SHP77 treated with DMSO at 0.1 percent for 48 hours (cell line): ENCODE measurements around the gene IGF1R.
"Not testable (repeated sequence)": the region's sequence is repeated elsewhere in the genome, so short reads cannot be mapped to it uniquely, and the experiment has no call there.

Experiments
- DNase-seq: peaks from one replicate; lab custom pipeline; 2025; lab: John Stamatoyannopoulos, UW

Gene IGF1R

GRCh38 chr15:98647774-98648653 lies at the start of gene IGF1R:
IGF1R (plus strand) TSS chr15:98648539; CDS start chr15:98649582, 1,043 bp downstream.
- DNase-seq = peak; percentile 22

- DNase-seq = no peak
These were observed 48.2 kb upstream of the IGF1R start for GRCh38 chr15:98599909-98600691.

- no peak for DNase-seq
These were observed 43.4 kb upstream of the IGF1R start for GRCh38 chr15:98604983-98605382.

DNA sequence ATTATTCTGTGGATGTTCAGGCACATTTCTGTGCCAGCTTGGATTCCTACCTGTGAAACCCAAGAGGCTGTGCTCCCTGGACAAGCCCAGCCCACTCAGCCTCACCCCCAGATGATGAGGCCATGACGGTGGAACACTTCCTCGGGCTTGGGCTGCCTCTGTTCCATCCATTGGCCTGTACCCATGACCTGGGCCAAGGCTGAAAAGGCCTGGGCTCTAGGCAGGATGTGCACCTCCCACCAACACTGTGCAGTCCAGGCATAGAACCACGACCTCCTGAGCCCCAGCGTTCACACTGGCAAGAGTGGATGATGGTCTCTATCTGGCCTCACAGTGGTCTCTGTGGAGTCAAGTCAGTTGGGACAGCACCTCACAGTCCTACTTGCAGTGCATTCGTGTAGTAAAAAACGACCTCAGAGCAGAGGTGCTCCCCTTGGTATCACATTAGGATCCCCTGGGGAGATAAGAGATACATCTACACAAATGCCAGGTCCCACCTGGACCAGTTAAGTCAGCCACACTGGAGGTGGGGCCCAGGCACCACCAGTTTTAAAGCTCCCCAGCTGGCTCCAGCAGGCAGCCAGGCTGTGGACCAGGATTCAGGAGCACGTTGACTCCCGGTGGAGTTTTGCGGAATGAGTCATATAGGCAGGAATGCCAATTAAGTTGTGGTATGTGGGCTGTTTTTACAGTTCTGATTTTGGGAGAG lies 39.0 kb upstream of the IGF1R start:
- no peak for DNase-seq

GRCh38 chr15:98610991-98611390 lies 37.3 kb upstream of the IGF1R start:
- DNase-seq = no peak

DNA sequence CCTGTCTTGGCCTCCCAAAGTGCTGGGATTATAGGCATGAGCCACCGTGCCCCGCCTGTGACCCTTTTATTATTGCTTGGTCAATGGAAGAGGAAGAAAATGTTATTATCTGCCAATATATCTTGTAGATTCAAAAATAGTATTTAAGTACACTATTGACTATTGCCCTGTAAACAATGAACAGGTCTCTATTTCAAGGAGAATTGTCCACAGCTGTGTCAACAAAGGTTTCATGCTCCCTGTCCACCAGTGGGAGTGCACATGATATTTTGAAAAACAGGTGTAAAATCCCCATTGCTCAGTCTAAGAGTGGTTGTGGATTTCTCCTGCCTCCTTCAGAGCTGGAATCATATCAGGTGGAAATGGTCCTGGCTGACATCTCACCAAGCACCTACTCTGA lies 36.5 kb upstream of the IGF1R start:
- peak; percentile 4 for DNase-seq

DNA sequence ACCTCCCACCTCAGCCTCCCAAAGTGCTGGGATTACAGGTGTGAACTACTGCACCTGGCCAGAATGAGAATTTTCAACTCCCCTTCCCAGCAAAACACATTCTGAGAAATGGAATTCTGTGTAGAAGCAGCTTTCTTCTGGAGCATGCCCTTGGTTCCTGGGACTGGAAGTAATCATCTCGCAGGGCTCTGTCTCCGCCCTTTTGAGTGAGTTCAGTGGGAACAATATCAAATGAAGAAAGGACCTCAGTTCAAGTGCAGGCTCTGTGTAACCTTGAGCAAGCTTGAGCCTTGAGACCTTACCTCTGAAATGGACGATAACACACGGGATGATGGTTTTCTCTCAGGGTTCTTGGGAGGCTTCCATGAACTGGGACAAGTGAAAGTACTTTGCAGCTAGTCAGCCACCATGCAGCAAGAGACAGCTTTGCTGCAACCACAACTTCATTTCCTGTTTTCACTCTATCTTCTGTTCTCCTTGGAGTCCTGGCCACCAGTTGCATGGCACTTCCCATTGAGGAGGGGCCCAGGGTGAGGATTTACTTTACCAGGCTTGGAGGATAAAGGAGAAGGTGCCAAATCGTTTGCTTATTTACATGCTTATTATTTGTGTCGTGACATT lies 35.7 kb upstream of the IGF1R start:
- no peak for DNase-seq

- DNase-seq = no peak
These were observed 33.7 kb upstream of the IGF1R start for GRCh38 chr15:98614681-98615080.

GRCh38 chr15:98616397-98616796 lies 31.9 kb upstream of the IGF1R start:
- DNase-seq = no peak

- no peak for DNase-seq
These were observed 30.9 kb upstream of the IGF1R start for GRCh38 chr15:98617328-98617980.

- DNase-seq = not testable (repeated sequence)
These were observed 29.8 kb upstream of the IGF1R start for GRCh38 chr15:98618576-98618975.

GRCh38 chr15:98620020-98620419 lies 28.3 kb upstream of the IGF1R start:
- DNase-seq = no peak

DNA sequence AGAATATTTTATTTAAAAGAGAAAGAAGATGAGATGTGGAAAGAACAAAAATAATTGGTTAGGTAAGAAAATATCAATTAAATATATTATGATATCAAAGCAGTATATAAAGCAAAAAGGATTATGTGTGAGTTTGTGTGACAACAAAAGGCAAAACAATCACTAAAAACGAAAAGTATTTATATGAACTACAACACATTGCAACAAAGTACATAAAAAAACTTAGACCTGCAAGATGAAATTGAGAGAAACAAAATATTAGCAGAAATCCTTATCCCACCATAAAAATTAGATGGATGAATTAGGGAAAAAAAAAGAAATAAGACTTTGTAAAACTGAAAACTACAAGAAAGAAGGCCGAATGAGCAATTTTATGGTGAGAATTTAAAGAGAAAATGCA lies 27.3 kb upstream of the IGF1R start:
- no peak for DNase-seq

DNA sequence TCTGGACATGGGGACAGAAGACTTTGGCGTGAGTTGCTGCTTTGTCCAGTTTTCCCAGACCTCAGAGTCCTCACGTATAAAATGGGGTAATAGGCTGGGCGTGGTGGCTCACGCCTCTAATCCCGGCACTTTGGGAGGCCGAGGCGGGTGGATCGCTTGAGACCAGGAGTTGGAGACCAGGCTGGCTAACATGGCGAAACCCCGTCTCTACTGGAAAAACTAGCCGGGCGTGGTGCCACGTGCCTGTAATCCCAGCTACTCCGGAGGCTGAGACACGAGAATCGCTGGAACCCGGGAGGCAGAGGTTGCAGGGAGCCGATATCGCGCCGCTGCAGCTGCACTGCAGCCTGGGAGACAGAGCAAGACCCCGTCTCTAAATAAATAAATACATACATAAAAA lies 22.7 kb upstream of the IGF1R start:
- DNase-seq = no peak

- no peak for DNase-seq
These were observed 22.2 kb upstream of the IGF1R start for GRCh38 chr15:98626153-98626552.

GRCh38 chr15:98628216-98628615 lies 20.1 kb upstream of the IGF1R start:
- no peak for DNase-seq

DNA sequence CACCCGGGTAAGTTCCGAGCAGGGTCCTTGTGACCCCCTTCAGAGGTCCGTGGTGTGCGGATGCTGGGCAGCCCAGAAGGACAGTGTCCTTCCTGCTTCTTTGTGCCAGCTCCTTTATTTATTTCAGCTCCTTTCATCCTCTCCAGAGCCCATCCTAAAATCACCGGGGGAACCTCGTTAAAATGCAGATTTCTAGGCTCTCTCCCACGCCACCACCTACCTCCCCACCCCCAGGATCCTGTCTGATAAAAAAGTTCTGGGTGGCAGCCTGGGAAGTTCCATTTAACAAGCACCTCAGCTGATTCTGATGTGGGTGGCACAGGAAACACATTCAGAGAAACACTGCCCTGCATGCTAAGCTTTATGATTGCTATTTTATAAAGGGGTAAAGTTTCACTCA lies 12.5 kb upstream of the IGF1R start:
- DNase-seq = no peak

DNA sequence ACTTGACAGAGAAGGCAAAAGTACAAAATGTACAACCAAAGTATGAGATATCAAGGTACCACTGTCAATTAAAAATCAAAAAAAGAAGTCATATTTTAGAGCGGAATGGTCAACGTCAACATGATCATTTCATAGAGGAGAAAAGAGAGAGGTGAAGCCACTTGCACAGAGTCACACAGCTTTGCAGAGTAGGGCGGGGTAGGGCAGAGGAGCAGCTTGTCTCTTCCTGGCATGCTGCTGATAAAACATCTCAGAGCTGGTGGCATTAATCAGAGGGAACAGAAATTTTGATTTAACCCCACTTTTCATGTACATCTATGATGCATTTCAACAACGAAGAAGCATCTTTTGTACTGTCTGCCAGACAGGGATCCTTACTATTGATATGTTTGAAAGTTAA lies 5.2 kb upstream of the IGF1R start:
- no peak for DNase-seq

DNA sequence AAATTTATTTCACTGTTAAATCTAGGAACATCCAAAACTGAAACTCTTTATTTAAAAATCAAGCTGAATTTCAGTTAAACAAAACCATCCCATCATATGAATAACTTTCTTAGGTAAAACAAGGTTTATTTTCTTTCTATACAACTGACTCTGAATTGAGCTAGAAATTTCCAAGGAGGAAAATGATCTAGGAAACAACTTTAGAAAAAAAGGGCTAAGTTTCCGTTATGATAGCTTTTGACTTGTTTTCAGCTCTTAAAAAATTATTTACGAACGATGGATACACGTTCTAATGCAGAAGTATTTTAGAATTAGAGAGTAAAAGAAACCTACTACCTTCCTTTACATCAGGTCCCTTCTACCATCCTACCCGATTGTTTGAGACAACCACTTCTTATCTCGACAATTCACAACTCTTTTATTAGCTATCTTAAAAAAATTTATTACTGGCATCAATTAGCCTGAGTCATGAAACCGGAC lies 1.8 kb upstream of the IGF1R start:
- DNase-seq = no peak

DNA sequence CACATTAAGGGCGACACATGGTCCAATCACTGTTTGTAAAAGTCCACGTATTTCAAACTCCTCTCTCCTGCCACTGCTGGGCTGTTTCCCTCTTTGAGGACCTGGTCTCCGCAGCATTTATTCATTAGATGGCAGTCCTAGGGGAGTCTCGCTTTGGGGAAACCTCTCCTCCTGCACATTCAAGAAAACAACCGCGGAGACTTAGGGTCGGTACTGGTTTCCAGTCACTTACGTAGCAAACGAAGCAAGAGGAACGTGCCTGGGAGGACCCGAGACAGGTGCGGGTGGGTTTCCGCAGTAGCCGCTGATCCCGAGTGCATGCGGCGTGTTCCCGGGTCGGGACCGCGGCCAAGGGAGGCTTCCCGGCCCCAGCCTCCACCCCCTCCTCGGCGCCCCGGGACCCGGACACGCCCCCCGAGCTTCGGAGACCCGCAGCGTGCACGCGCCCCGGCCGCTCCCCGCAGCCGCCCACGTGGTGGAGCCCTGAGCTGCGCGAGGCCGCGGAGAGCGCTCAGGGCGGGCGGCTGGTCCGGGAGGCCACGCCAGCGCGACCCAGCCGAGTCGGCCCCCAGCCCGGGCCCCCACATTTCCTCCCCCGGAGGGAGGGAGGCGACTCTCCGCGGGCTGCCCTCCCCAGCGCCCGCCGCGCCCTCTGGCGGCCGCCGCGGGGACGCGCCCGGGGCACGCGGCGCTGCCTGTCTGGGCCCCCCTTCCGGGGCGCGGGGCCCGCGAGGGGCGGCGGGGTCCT lies 1.1 kb upstream of the IGF1R start:
- DNase-seq = peak; percentile 13
